ENCODE data around the gene SHLD1.

SHLD1 gene

GRCh38 chr20:5885866-5886265 lies 135.7 kb downstream of the SHLD1 start:
- FAIRE-seq (no peak), DNase-seq (ENCODE audit: insufficient read length, low spot score) (no peak)

DNA sequence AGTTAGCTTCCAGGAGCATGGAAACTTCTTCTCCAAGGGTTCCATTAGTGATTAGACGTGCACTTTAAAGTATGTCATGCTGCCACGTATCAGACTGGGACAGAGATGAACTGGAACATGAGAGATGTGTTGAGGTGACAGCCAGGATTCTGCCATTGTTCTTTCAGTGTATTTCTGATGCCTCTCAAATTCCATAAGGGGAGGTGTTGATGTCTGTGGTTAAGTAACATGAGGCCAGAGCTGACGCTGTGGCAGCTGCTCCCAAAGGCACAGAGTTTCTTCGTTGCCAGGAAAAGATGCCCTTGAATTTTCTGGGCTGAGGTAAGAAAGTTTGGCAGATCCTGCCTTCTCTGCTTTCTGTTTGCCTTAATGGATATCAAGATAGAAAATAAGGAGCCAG lies 136.6 kb downstream of the SHLD1 start:
- FAIRE-seq = no peak
- DNase-seq (ENCODE audit: insufficient read length, low spot score) = no peak

DNA sequence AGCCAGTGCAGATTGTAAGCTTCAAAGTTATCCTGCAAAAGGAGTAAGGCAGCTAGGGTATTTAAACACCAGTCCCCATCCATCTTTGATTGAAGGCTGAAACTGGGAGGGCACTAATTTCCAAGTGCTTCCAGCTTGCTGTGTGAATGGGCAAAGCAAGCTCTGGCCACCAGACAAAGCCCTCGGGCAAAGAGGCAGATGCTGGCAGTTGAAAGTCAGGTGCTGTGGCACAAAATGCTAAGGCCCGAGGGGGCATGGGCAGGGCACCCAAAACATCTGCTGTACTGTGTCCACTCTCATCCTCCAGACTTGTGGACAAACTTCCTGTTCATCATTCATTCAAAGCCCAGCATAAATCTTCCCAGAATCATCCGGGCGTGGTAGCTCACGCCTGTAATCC lies 137.2 kb downstream of the SHLD1 start:
- FAIRE-seq = no peak

DNA sequence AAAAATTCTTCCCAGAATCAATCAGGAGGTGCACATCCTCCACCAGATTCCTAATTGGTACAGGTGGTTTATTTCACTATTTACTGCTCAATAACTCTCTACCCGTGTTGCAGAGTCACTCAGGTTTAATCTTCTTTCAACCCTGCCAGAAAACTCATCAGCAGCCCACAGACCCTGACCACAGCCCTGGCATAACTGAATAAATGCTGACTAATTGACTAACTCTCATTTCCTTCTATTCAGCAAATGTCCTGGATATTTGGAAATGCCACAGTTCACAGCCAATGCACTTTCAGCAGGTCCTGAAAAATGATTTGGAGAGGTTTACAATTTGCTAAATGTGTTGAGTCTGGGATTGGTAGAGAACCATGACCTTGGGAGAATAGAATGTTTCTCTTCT lies 137.8 kb downstream of the SHLD1 start:
- DNase-seq (ENCODE audit: insufficient read length, low spot score) (no peak), FAIRE-seq (no peak)

More for the DNA sequence above, 137.2 kb downstream of the SHLD1 start:
- DNase-seq (ENCODE audit: insufficient read length, low spot score) = no peak

- no peak for DNase-seq (ENCODE audit: insufficient read length, low spot score)
Observed at GRCh38 chr20:5890773-5891441, 140.7 kb downstream of the SHLD1 start.

DNA sequence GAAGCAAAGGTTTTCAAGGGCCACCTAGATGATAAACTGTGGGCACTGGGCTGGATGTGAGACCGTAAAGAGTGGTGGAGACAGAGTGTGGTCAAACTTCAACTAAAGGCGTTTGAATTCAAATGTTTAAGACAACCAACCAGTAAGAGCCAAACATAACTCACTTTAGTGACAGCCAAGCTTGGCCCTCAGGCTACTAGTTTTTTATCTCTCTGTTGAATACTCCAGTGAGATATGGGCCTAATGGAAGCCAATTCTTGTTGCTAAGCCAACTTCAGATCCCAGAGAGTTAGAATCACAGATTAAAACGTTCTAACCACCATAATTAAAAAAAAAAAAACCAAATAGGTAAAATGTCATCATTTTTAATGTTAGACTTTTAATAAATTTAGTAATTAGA lies 142.9 kb downstream of the SHLD1 start:
- DNase-seq (ENCODE audit: insufficient read length, low spot score) (no peak), FAIRE-seq (no peak)

More at GRCh38 chr20:5890773-5891441, 140.7 kb downstream of the SHLD1 start:
- FAIRE-seq = no peak

DNA sequence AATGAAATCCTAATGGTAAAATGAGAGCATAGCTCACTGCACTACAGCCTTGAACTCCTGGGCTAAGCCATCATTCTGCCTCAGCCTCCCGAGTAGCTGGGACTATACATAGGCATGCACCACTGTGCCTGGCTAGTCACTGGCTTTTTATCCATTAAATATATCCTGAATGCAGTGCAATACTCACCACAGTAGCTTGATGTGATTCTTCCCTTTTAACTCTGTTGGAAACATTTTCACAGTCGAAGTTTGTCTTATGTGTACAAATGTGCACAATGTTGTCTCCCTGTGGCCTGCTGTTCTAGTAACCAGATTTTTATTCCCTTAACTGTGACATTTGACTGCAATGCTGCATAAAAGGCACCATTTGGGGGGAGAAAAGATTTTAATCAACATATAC lies 143.4 kb downstream of the SHLD1 start:
- no peak for DNase-seq (ENCODE audit: insufficient read length, low spot score)
- no peak for FAIRE-seq

GRCh38 chr20:5895626-5896025 lies 145.4 kb downstream of the SHLD1 start:
- no peak for DNase-seq (ENCODE audit: insufficient read length, low spot score)

DNA sequence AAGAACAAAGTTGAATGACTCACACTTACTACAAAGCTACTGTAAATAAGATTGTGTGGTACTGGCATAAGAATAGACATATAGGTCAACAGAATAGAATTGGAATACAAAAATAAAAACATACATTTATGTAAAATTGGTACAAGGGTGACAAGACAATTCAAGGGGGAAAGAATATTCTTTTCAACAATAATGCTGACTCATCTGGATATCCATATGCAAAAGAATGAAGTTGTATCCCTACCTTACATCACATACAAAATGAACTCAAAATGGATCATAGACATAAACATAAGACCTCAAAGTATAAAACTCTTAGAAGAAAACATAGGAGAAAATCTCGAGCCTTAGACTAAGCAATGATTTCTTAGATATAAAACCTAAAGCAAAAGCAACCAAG lies 149.2 kb downstream of the SHLD1 start:
- FAIRE-seq (no peak), DNase-seq (ENCODE audit: insufficient read length, low spot score) (no peak)

More at GRCh38 chr20:5895626-5896025, 145.4 kb downstream of the SHLD1 start:
- FAIRE-seq = no peak

DNA sequence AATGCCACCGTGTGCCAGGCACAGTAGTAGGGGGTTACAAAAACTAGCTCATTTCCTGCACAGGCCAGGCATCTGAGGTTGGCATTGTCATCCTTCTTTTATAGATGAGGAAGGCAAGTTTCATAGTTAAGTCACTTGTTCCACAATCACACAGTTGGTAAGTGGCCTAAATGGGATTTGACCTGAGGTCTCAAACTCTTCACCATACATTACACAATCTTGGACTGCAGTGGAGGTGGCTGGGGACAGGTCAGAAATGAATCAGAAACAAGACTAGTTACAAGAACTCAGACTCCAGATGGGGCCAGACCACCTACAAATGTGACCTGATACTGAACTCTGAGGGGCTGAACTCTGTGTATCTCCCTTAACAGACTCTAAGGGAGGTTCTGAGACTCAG lies 150.7 kb downstream of the SHLD1 start:
- FAIRE-seq (no peak), DNase-seq (ENCODE audit: insufficient read length, low spot score) (no peak)

DNA sequence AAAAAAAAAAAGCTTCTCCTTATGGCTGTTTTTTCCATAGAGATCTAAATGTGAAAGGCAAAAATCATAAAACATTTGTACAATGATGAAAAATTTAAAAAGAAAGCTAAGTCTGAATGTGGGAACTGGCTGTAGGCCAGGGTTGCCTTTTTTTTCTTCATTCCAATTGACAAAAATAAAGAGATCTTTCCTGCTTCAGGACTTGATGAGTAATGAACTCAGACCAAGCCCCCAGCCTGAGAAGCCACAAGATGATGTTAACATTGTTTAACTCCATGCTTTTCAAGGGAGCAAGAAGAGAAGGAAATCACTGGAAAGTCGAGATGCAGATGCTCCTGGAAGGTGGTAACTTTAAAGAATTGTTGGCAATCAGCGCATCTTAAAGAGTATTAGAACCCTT lies 158.8 kb downstream of the SHLD1 start:
- FAIRE-seq (no peak), DNase-seq (ENCODE audit: insufficient read length, low spot score) (no peak)

- DNase-seq (ENCODE audit: insufficient read length, low spot score) = no peak
Observed at GRCh38 chr20:5910186-5910585, 160.0 kb downstream of the SHLD1 start.

DNA sequence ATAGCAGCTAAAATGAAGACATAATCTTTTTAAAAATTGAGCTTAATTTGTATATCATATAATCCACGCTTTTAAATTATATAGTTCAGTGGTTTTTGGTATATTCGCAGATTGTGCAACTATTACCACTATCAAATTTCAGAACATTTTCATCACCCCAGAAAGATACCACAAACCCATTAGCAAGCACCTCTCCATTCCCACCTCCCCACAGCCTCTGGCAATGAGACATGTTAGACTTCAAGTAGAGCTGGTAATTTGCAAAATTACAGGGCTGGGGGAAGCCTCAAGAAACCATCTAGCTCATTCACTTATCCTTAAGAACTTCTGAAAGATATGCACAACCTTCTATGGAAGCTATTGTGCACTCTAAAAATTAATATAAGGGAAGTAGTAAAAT lies 163.0 kb downstream of the SHLD1 start:
- FAIRE-seq (no peak), DNase-seq (ENCODE audit: insufficient read length, low spot score) (no peak)

More at GRCh38 chr20:5910186-5910585, 160.0 kb downstream of the SHLD1 start:
- FAIRE-seq = no peak
